SK-N-SH (cell line): ENCODE measurements around the gene CCSER1. TPM values are rescaled to one million over a fixed set of nuclear protein-coding genes. Genes with fewer than 3 reads are reported as not detected.

Experiments
- CTCF ChIA-PET: fragments of 300-600, 350-600 bp; formaldehyde crosslinking; extraction: SDS; loops from one replicate; lab custom pipeline; 2021; lab: Yijun Ruan, JAX
- POLR2A ChIA-PET: fragments of 350-600 bp; sonication (Branson Sonifier 250); formaldehyde crosslinking; extraction: SDS; loops from one replicate; lab custom pipeline; 2020; ENCODE audit warnings: antibody characterized with exemption, inconsistent platforms; lab: Yijun Ruan, JAX
- DNase-seq: peaks from one replicate; pipeline ENCODE4 v3.0.0; 2012
- H2AFZ ChIP-seq: fragments of 200-600 bp; sonication (generic); 2 replicates; pipeline ENCODE4 v1.8.1; 2016; ENCODE audit warnings: antibody characterized with exemption, mild to moderate bottlenecking, low read depth
- H3F3A ChIP-seq: fragments of 200-600 bp; sonication (generic); replicated peaks from 2 replicates; pipeline ENCODE3; 2016; ENCODE audit warnings: antibody characterized with exemption, mild to moderate bottlenecking; ENCODE audit not compliant: insufficient read depth
- H3K27ac ChIP-seq, 2 experiments: fragments of 200-500 bp in 1 of 2; fragments of 200-600 bp in 1 of 2; sonication (Bioruptor generic) in 1 of 2; sonication (generic), shearing (Covaris generic) in 1 of 2; 2 replicates each; pipeline versions ENCODE4 v1.5.1 to v1.6.1; 2014 to 2016; ENCODE audit warnings: low read depth in 2 of 2, inconsistent platforms in 1 of 2, low read length in 1 of 2, mild to moderate bottlenecking in 1 of 2, mixed read lengths in 1 of 2
- H3K27me3 ChIP-seq: fragments of 200-600 bp; sonication (generic), shearing (Covaris generic); 2 replicates; pipeline ENCODE4 v1.6.1; 2016; ENCODE audit warnings: mixed run types; ENCODE audit not compliant: insufficient read depth
- H3K36me3 ChIP-seq, 2 experiments: fragments of 200-500 bp in 1 of 2; fragments of 200-600 bp in 1 of 2; sonication (Bioruptor generic) in 1 of 2; sonication (generic) in 1 of 2; replicated peaks in 1 of 2; 2 replicates each; pipeline versions ENCODE3 to v1.5.1; 2014 to 2016; ENCODE audit warnings: low read length in 1 of 2, mild to moderate bottlenecking in 1 of 2; ENCODE audit not compliant: insufficient read depth in 2 of 2, control insufficient read depth in 1 of 2
- H3K4me1 ChIP-seq, 2 experiments: fragments of 200-500 bp in 1 of 2; fragments of 200-600 bp in 1 of 2; sonication (Bioruptor generic) in 1 of 2; sonication (generic), shearing (Covaris generic) in 1 of 2; 2 replicates each; pipeline versions ENCODE4 v1.5.1 to v1.6.1; 2014 to 2016; ENCODE audit warnings: low read depth in 1 of 2, low read length in 1 of 2, mixed run types in 1 of 2; ENCODE audit not compliant: insufficient read depth in 2 of 2, control insufficient read depth in 1 of 2
- H3K4me2 ChIP-seq: fragments of 200-600 bp; sonication (generic), shearing (Covaris generic); 2 replicates; pipeline ENCODE4 v1.6.1; 2017; ENCODE audit warnings: mixed run types
- H3K4me3 ChIP-seq, 2 experiments: fragments of 200-500 bp in 1 of 2; fragments of 200-600 bp in 1 of 2; sonication (Bioruptor generic) in 1 of 2; sonication (generic), shearing (Covaris generic) in 1 of 2; 2 replicates each; pipeline versions ENCODE4 v1.5.1 to v1.8.1; 2014 to 2016; ENCODE audit warnings: low read depth in 2 of 2, inconsistent platforms in 1 of 2, low read length in 1 of 2, mild to moderate bottlenecking in 1 of 2, mixed read lengths in 1 of 2, moderate library complexity in 1 of 2
- H3K79me2 ChIP-seq: fragments of 200-600 bp; sonication (generic); 2 replicates; pipeline ENCODE4 v1.8.1; 2017; ENCODE audit warnings: mild to moderate bottlenecking; ENCODE audit not compliant: insufficient read depth
- H3K9ac ChIP-seq: fragments of 200-600 bp; sonication (generic); 2 replicates; pipeline ENCODE4 v1.6.1; 2017; ENCODE audit warnings: mixed run types
- H3K9me2 ChIP-seq: fragments of 200-600 bp; sonication (generic); 2 replicates; pipeline ENCODE4 v1.6.1; 2017; ENCODE audit warnings: mixed run types
- H3K9me3 ChIP-seq: fragments of 200-600 bp; sonication (generic); 2 replicates; pipeline ENCODE4 v1.6.1; 2017; ENCODE audit warnings: mixed run types, mild to moderate bottlenecking, moderate library complexity
- H4K20me1 ChIP-seq: fragments of 200-600 bp; sonication (generic); 2 replicates; pipeline ENCODE4 v1.6.1; 2017; ENCODE audit warnings: mild to moderate bottlenecking, mixed run types; ENCODE audit not compliant: insufficient read depth
- EP300 ChIP-seq, 2 experiments: IDR thresholded peaks; 2 replicates each; pipeline versions ENCODE4 v1.4.0 to v1.6.1; 2012; ENCODE audit warnings: borderline replicate concordance in 1 of 2, low read depth in 1 of 2, low read length in 1 of 2
- FOSL2 ChIP-seq: IDR thresholded peaks from 2 replicates; pipeline ENCODE4 v1.4.0; 2012; ENCODE audit warnings: low read depth, mild to moderate bottlenecking, moderate library complexity, borderline replicate concordance
- FOXJ3 ChIP-seq: sonication (generic); formaldehyde crosslinking; IDR thresholded peaks from 2 replicates; pipeline ENCODE4 v1.5.1; 2020; ENCODE audit warnings: mild to moderate bottlenecking, missing genetic modification reagents
- FOXM1 ChIP-seq: IDR thresholded peaks from 2 replicates; pipeline ENCODE4 v1.4.0; 2012; ENCODE audit warnings: low read depth, mild to moderate bottlenecking
- GABPA ChIP-seq: IDR thresholded peaks from 2 replicates; pipeline ENCODE4 v1.4.0; 2012; ENCODE audit warnings: low read depth, mild to moderate bottlenecking
- GATA2 ChIP-seq: sonication (generic); formaldehyde crosslinking; IDR thresholded peaks from 2 replicates; pipeline ENCODE4 v1.5.0; 2020; ENCODE audit warnings: mild to moderate bottlenecking, missing genetic modification reagents
- JUND ChIP-seq: IDR thresholded peaks from 2 replicates; pipeline ENCODE4 v1.4.0; 2012
- MAX ChIP-seq: IDR thresholded peaks from 2 replicates; pipeline ENCODE4 v1.4.0; 2012; ENCODE audit warnings: low read depth
- MEF2A ChIP-seq: IDR thresholded peaks from 2 replicates; pipeline ENCODE4 v1.4.0; 2012; ENCODE audit warnings: low read depth, borderline replicate concordance
- NFIC ChIP-seq: IDR thresholded peaks from 2 replicates; pipeline ENCODE4 v1.4.0; 2012; ENCODE audit warnings: borderline replicate concordance
- PBX3 ChIP-seq: IDR thresholded peaks from 2 replicates; pipeline ENCODE4; 2012
- REST ChIP-seq: IDR thresholded peaks from 2 replicates; pipeline ENCODE4 v1.6.1; 2012; ENCODE audit warnings: mild to moderate bottlenecking, low read depth, low read length, moderate library complexity
- RFX5 ChIP-seq: IDR thresholded peaks from 2 replicates; pipeline ENCODE4 v1.6.1; 2012; ENCODE audit warnings: mild to moderate bottlenecking, improper control_type of control experiment, low read length
- RXRA ChIP-seq: IDR thresholded peaks from 2 replicates; pipeline ENCODE4 v1.4.0; 2012; ENCODE audit warnings: low read depth, mild to moderate bottlenecking, borderline replicate concordance
- SMC3 ChIP-seq: IDR thresholded peaks from 2 replicates; pipeline ENCODE4 v1.6.1; 2012; ENCODE audit warnings: low read depth, low read length, improper control_type of control experiment
- TAF1 ChIP-seq: IDR thresholded peaks from 2 replicates; pipeline ENCODE4 v1.6.1; 2012; ENCODE audit warnings: low read depth, mild to moderate bottlenecking, low read length, moderate library complexity, borderline replicate concordance
- TCF12 ChIP-seq: IDR thresholded peaks from 2 replicates; pipeline ENCODE4 v1.4.0; 2012
- TEAD4 ChIP-seq: IDR thresholded peaks from 2 replicates; pipeline ENCODE4 v1.4.0; 2012; ENCODE audit warnings: mild to moderate bottlenecking, borderline replicate concordance; ENCODE audit not compliant: insufficient read depth
- USF1 ChIP-seq: IDR thresholded peaks from 2 replicates; pipeline ENCODE4 v1.4.0; 2012; ENCODE audit warnings: low read depth, borderline replicate concordance
- YY1 ChIP-seq: IDR thresholded peaks from 2 replicates; pipeline ENCODE4 v1.4.0; 2012; ENCODE audit warnings: low read depth, mild to moderate bottlenecking
- WGBS: methylation state at CpG from one replicate; pipeline ENCODE4 v1.1.6; 2017; ENCODE audit warnings: low lambda C conversion rate; 5-methylcytosine and 5-hydroxymethylcytosine counted together
- polyA plus RNA-seq, 3 experiments: library from polyadenylated mRNA; depleted of rRNA; stranded (reverse); fragments of >200 nt; gene quantifications; 2 replicates each; pipeline ENCODE4 v1.2.3, GENCODE V29; 2012

Gene CCSER1
- polyA plus RNA-seq, 1 of the 3 experiments (the other 2 are of a cell fraction): 0.05 TPM

- no peak for TF ChIP-seq TEAD4
Observed at GRCh38 chr4:90992213-90992612, 865.0 kb downstream of the CCSER1 start (continued).

- TF ChIP-seq REST (no peak), EP300 (IDR thresholded peaks at IDR 0.05; ENCODE audit: borderline replicate concordance in 1 of 2, low read depth in 1 of 2, low read length in 1 of 2) (peak in 1 of 2 experiments; percentile 38; a peak in 1 of 4 replicates), RXRA (no peak)
- 50% methylated on average over 1 of the region's 1 CpG for WGBS
- H3K4me2 ChIP-seq: no peak overlapping the region
- CTCF ChIA-PET: no interaction called here
- H3K4me1 ChIP-seq: peaks cover 0 to 4% of the 10 kb centered on the region in 2 experiments; a peak in 2 of 4 replicates
- H3K27ac ChIP-seq: peak overlapping the region in 1 of 2 experiments; percentile 67; a peak in 1 of 4 replicates
- H3K79me2 ChIP-seq: no peaks in the 10 kb centered on the region
- no peaks in the 10 kb centered on the region for H3K9me2 ChIP-seq
- H3K9ac ChIP-seq: no peak overlapping the region
- no peaks in the 10 kb centered on the region for H3F3A ChIP-seq
- no peaks in the 10 kb centered on the region for H3K9me3 ChIP-seq
- POLR2A ChIA-PET: no interaction called here
- no peak overlapping the region for H2AFZ ChIP-seq
- H3K4me3 ChIP-seq: no peak overlapping the region
- no peaks in the 10 kb centered on the region for H3K36me3 ChIP-seq
- no peaks in the 10 kb centered on the region for H4K20me1 ChIP-seq
- no peaks in the 10 kb centered on the region for H3K27me3 ChIP-seq
- no peak for DNase-seq
Observed at GRCh38 chr4:90994851-90995574, 867.8 kb downstream of the CCSER1 start.

GRCh38 chr4:90995996-90996395 lies 868.8 kb downstream of the CCSER1 start:
- H3K79me2 ChIP-seq: no peaks in the 10 kb centered on the region
- H3K9me3 ChIP-seq: no peaks in the 10 kb centered on the region
- H3K4me2 ChIP-seq: no peak overlapping the region
- H3K4me1 ChIP-seq: no peaks in the 10 kb centered on the region; a peak in 1 of 4 replicates
- no peak for DNase-seq
- ChIA-PET POLR2A (no interaction called here), CTCF (no interaction called here)
- H4K20me1 ChIP-seq: no peaks in the 10 kb centered on the region
- no peak overlapping the region for H3K9ac ChIP-seq
- H3K4me3 ChIP-seq: no peak overlapping the region
- H3K27ac ChIP-seq: no peak overlapping the region; a peak in 1 of 4 replicates
- WGBS: 69% methylated on average over 1 of the region's 1 CpG
- no peak overlapping the region for H2AFZ ChIP-seq
- no peaks in the 10 kb centered on the region for H3K36me3 ChIP-seq
- H3K27me3 ChIP-seq: no peaks in the 10 kb centered on the region
- no peaks in the 10 kb centered on the region for H3K9me2 ChIP-seq
- no peaks in the 10 kb centered on the region for H3F3A ChIP-seq
- TF ChIP-seq YY1: no peak
- TF ChIP-seq GATA2 (CRISPR knock-in tag): no peak
- no peak for TF ChIP-seq RFX5
- no peak for TF ChIP-seq FOSL2
- TF ChIP-seq JUND: no peak
- TF ChIP-seq MEF2A: no peak
- TF ChIP-seq FOXJ3 (CRISPR knock-in tag): no peak
- TF ChIP-seq TCF12: no peak
- no peak for TF ChIP-seq EP300 (IDR thresholded peaks at IDR 0.05; ENCODE audit: borderline replicate concordance in 1 of 2, low read depth in 1 of 2, low read length in 1 of 2)
- no peak for TF ChIP-seq NFIC
- TF ChIP-seq FOXM1: no peak
- no peak for TF ChIP-seq TAF1
- no peak for TF ChIP-seq USF1
- TF ChIP-seq MAX: no peak
- no peak for TF ChIP-seq SMC3
- no peak for TF ChIP-seq GABPA
- TF ChIP-seq PBX3: no peak
